Glutamatergic neuron (in vitro differentiated cells): Measurements from ENCODE around the gene SHMT2. TPM values are rescaled to one million over a fixed set of nuclear protein-coding genes. Genes with fewer than 3 reads are reported as not detected.

ENCODE experiments used
- DNase-seq: peaks from one replicate; pipeline ENCODE4 v3.0.0; 2022
- H3K27ac Mint-ChIP-seq: one replicate; pipeline ENCODE4 v1.8.0; 2020; ENCODE audit warnings: mild to moderate bottlenecking, mixed read lengths, inconsistent platforms; ENCODE audit not compliant: unreplicated experiment
- H3K27me3 Mint-ChIP-seq: one replicate; pipeline ENCODE4 v1.8.0; 2020; ENCODE audit warnings: mild to moderate bottlenecking, moderate library complexity, mixed read lengths, inconsistent platforms; ENCODE audit not compliant: unreplicated experiment
- H3K36me3 Mint-ChIP-seq: one replicate; pipeline ENCODE4 v1.8.0; 2020; ENCODE audit warnings: mild to moderate bottlenecking, mixed read lengths, inconsistent platforms; ENCODE audit not compliant: unreplicated experiment
- H3K4me1 Mint-ChIP-seq: one replicate; pipeline ENCODE4 v1.8.0; 2020; ENCODE audit warnings: mild to moderate bottlenecking, low read depth, mixed read lengths, inconsistent platforms; ENCODE audit not compliant: unreplicated experiment
- H3K4me3 Mint-ChIP-seq: one replicate; pipeline ENCODE4 v1.8.0; 2020; ENCODE audit warnings: mild to moderate bottlenecking, mixed read lengths, inconsistent platforms; ENCODE audit not compliant: unreplicated experiment
- H3K9me3 Mint-ChIP-seq: one replicate; pipeline ENCODE4 v1.8.0; 2020; ENCODE audit warnings: mild to moderate bottlenecking, moderate library complexity, mixed read lengths, inconsistent platforms; ENCODE audit not compliant: unreplicated experiment
- total RNA-seq: library from RNA; stranded (reverse); fragmentation: NEBNext Ultra II Directional; extraction: Animal tissue kit (Norgen Biotek cat#: 25700); gene quantifications from one replicate; pipeline ENCODE4 v1.2.1, GENCODE V29; 2021; ENCODE audit not compliant: unreplicated experiment
- TF ChIP-seq, protein P1 (sequence below): fragments of 200-600 bp; sonication (generic); IDR thresholded peaks from one replicate; pipeline ENCODE4 v1.5.0; 2021; ENCODE audit not compliant: partially characterized antibody, unreplicated experiment

Gene SHMT2
- total RNA-seq, 1 donor from 2014 or later = 165 TPM

DNA sequence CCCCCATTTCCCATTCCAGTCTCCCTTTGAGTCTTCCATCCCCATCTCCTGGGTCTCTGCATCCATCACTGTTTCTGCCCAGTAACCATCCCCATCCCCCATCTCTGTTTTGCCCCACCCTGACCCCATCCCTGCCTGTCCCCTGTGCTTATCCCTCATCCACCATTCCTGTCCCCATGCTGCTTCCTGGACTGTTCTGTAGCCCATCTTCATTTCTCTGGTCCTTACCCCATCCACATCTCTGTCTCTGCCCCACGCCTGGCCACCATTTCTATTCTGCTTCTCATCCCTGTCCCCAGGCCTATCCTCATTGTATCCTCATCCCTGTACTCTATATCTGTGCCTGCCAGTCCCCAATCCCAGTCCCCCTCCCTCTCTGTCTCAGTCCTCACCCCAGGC is 8.7 kb upstream of the SHMT2 start:
- Mint-ChIP-seq H3K27ac (peak overlapping the region; percentile 18), H3K36me3 (no peaks in the 10 kb centered on the region), H3K4me1 (peaks cover 44% of the 10 kb centered on the region), H3K27me3 (peaks cover 43% of the 10 kb centered on the region), H3K4me3 (peak overlapping the region; percentile 81), H3K9me3 (peaks cover 23% of the 10 kb centered on the region)
- TF ChIP-seq, protein P1, sequence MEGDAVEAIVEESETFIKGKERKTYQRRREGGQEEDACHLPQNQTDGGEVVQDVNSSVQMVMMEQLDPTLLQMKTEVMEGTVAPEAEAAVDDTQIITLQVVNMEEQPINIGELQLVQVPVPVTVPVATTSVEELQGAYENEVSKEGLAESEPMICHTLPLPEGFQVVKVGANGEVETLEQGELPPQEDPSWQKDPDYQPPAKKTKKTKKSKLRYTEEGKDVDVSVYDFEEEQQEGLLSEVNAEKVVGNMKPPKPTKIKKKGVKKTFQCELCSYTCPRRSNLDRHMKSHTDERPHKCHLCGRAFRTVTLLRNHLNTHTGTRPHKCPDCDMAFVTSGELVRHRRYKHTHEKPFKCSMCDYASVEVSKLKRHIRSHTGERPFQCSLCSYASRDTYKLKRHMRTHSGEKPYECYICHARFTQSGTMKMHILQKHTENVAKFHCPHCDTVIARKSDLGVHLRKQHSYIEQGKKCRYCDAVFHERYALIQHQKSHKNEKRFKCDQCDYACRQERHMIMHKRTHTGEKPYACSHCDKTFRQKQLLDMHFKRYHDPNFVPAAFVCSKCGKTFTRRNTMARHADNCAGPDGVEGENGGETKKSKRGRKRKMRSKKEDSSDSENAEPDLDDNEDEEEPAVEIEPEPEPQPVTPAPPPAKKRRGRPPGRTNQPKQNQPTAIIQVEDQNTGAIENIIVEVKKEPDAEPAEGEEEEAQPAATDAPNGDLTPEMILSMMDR = no peak
- DNase-seq = no peak

DNA sequence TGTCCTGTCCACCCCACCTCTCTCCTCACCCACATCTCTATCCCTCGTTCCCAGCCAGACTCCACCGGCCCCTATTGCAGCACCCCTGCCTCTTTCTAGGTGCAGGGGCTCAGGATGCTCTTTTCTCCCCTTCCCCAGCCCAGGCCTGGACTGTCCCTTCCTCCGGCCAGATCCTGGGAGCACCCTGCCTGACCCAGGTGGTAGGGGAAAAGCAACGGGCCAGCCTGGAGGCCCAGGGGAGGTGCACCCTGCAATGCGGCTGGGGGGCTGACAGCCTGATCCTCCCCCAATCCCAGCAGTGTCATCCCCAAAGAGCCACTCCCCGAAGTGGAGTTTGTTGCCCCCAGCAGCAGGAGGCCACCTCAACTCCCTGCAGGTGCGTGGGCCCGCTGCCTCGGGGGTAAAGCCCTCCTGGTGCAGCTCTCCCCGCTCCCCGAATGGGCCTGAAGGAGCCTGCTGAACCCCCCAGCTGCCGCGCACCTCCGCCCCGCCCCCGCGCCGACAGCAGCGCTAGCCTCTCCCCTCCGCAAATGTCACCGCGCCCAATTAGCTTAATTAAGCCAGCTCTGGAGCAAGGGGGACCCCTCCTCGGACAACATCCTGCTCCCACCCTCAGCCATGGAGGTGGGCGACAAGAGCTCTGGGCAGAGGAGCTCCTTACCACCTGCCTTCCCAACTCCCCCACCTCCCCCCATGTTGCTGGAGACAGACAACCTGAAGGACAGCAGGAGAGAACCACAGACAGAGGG is 8.2 kb upstream of the SHMT2 start:
- peaks cover 44% of the 10 kb centered on the region for H3K4me1 Mint-ChIP-seq
- no peaks in the 10 kb centered on the region for H3K36me3 Mint-ChIP-seq
- peaks cover 42% of the 10 kb centered on the region for H3K27me3 Mint-ChIP-seq
- H3K9me3 Mint-ChIP-seq = peaks cover 22% of the 10 kb centered on the region
- TF ChIP-seq, protein P1 = no peak
- DNase-seq = no peak
- peak overlapping the region; percentile 18 for H3K27ac Mint-ChIP-seq
- peak overlapping the region; percentile 81 for H3K4me3 Mint-ChIP-seq

DNA sequence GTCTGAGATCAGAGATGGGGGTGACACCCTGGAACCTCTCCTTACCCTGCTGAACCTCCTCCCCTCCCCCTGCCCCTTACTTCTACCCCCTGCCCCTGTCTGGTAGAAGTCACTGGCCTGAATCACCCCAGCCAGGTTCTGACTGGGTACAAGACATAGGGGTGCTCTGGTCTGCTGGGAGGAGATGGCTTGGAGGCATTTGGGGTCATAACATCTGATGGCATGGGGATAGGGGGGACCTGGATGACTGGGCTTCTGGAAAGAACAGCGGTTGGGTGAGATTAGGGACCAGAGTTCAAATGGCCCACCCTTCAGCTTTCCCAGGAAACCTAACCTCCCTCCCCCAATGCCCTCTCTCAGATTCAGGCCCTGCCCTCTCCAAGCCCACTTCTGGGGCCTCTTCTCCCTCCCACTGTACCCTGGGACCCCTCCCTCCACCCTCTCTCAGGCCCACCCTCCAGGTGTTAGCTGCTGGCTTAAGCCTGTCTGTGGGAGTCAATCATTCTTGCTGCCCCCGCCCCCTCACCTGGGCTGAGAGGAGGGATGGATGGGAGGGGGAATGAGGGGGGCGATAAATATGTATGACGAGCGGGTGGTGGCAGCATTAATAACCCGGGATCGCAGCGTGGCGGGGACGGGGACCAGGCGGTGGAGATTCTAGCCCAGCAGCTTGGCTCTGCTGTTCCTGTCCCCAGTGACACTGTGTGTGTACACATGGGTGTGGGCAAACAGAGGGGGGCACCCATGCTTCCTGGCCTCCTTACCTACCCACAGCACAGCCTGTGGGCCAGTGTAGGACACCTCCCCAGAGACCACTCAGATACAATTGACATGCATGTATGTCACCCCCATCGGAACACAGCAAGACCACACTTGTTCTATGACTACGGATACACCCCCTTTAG is 7.0 kb upstream of the SHMT2 start:
- H3K4me1 Mint-ChIP-seq = peaks cover 48% of the 10 kb centered on the region
- H3K4me3 Mint-ChIP-seq = peak overlapping the region; percentile 74
- no peak overlapping the region for H3K27ac Mint-ChIP-seq
- TF ChIP-seq, protein P1 = no peak
- peaks cover 21% of the 10 kb centered on the region for H3K9me3 Mint-ChIP-seq
- peaks cover 41% of the 10 kb centered on the region for H3K27me3 Mint-ChIP-seq
- DNase-seq = no peak
- H3K36me3 Mint-ChIP-seq = no peaks in the 10 kb centered on the region

DNA sequence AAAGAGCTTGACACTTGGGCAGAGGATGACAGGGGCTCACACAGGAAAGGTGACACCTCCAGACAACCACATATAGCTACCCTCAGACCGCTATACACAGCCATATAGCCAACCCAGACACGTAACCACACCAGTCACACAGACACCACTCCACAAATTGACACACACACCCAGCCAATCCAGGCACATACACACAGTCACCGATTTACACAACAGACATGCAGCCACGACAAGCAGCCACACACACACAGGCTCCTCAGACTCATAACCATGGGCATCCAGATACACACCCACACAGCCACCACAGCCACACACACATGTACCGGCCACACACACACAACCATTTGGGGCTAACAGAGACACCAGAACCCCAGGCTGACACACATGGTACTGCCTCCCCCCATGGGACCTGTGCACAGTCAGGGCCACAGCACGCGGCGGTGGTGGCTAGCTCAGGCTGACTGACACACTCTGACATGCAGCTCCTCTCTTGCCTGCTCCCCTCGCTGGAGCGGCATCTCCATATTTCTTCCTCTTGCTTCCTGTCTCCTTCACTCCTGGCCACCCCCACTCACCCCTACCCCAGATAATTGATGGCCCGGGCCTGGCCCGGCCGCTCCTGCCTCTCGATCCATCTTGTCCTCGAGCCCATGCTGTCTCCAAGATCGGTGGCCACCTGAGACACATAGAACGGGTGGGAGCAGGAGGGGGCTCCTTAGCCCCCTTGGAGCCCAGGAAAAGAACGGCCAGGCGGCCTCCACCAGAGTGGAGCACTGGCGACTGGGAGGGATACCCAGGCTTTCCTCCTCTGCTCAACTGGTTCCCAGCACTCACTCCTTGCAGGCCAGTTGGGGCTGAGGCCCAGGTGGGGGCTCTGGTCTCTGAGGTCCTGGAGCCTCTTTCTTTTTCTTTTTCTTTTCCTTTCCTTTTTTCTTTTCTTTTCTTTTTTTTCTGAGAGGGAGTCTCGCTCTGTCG is 6.0 kb upstream of the SHMT2 start:
- peaks cover 38% of the 10 kb centered on the region for H3K27me3 Mint-ChIP-seq
- no peak for DNase-seq
- H3K4me3 Mint-ChIP-seq = peak overlapping the region; percentile 57
- peaks cover 20% of the 10 kb centered on the region for H3K9me3 Mint-ChIP-seq
- TF ChIP-seq, protein P1 = no peak
- H3K4me1 Mint-ChIP-seq = peaks cover 48% of the 10 kb centered on the region
- no peaks in the 10 kb centered on the region for H3K36me3 Mint-ChIP-seq
- H3K27ac Mint-ChIP-seq = no peak overlapping the region
